Stimulated activated CD8-positive, alpha-beta memory T cell treated with anti-CD3 and anti-CD28 coated beads, Interleukin-15, amount 100 ng/mL, for 4 hours (primary cell): Measurements from ENCODE around the gene MAP1S.

ENCODE experiments used
- DNase-seq, 2 donors: peaks; one replicate each; pipeline ENCODE4 v3.0.0-alpha.2; 2020; ENCODE audit warnings: low read depth in 2 of 2

Gene MAP1S

GRCh38 chr19:17718947-17719711, at the start of gene MAP1S:
Gene MAP1S (plus strand): TSS chr19:17719480. CDS start chr19:17719503, 23 bp downstream.
- DNase-seq: peak; percentile 26 to 45

GRCh38 chr19:17671906-17672305, 47.4 kb upstream of the MAP1S start:
- no peak for DNase-seq

- DNase-seq: no peak
Observed at GRCh38 chr19:17673937-17674799, 45.1 kb upstream of the MAP1S start.

- no peak for DNase-seq
Observed at GRCh38 chr19:17676295-17676694, 43.0 kb upstream of the MAP1S start.

GRCh38 chr19:17677002-17677401, 42.3 kb upstream of the MAP1S start:
- no peak for DNase-seq

GRCh38 chr19:17678836-17679235, 40.4 kb upstream of the MAP1S start:
- DNase-seq: no peak

- no peak for DNase-seq
Observed at GRCh38 chr19:17679526-17680229, 39.6 kb upstream of the MAP1S start.

GRCh38 chr19:17680230-17680722, 39.0 kb upstream of the MAP1S start:
- DNase-seq: peak; percentile 37 to 39

GRCh38 chr19:17681505-17682125, 37.7 kb upstream of the MAP1S start:
- no peak for DNase-seq

- DNase-seq: no peak
Observed at GRCh38 chr19:17682273-17682672, 37.0 kb upstream of the MAP1S start.

GRCh38 chr19:17683078-17683477, 36.2 kb upstream of the MAP1S start:
- DNase-seq: no peak

GRCh38 chr19:17684256-17684655, 35.0 kb upstream of the MAP1S start:
- DNase-seq: no peak

- no peak for DNase-seq
Observed at GRCh38 chr19:17685451-17686022, 33.7 kb upstream of the MAP1S start.

GRCh38 chr19:17686023-17686521, 33.2 kb upstream of the MAP1S start:
- no peak for DNase-seq

GRCh38 chr19:17686592-17687024, 32.7 kb upstream of the MAP1S start:
- DNase-seq: no peak

GRCh38 chr19:17687141-17687856, 32.0 kb upstream of the MAP1S start:
- no peak for DNase-seq

- no peak for DNase-seq
Observed at GRCh38 chr19:17687857-17688784, 31.2 kb upstream of the MAP1S start, which contains the start of gene UNC13A. Gene UNC13A (minus strand): TSS chr19:17688354. CDS start chr19:17688199, 155 bp downstream.

GRCh38 chr19:17688853-17689595, 30.3 kb upstream of the MAP1S start:
- no peak for DNase-seq
